ENCODE measurements around the gene STMN3.

STMN3 gene

GRCh38 chr20:63691711-63692435 is 38.6 kb upstream of the STMN3 start:
- no peak for DNase-seq

DNA sequence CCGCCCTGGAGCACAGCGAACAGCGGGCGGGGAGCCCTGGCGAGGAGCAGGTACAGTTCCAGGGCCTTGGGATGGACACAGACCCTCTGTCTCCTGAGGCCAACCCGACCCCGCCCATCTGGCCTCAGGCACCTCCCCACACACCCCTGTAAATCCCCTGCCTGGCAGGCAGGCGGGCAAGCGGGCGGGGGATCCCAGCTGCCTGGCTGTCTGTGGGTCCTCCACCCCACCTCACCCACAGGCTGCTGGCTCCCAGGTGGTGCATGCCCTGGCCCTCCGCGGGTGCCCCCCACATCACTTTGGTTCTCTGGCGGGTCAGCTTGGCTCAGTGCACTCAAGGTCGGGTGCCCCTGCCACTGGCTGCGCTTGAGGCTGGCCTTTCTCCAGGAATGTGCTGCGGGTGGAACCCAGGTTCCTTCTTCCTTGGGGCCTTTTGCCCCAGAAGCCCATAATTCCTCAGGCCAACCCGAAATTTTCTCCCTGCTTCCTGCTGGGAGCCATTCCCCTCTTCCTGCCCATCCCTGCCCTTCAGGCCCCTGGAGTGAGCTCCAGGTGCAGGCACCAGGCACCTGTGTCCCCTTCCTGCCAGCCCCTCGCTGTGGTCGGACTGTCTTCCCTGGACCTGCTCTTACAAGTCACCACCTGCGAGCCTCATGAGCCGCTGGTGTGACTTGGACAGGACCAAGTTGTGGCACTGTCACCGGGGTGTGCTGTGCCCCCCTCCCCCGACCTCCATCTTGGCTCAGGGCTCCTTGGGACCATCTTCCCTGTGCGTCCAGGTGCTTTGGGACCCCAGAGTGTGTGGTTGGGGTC is 37.9 kb upstream of the STMN3 start:
- DNase-seq = no peak

GRCh38 chr20:63690003-63690897 is 37.0 kb upstream of the STMN3 start:
- no peak for DNase-seq

DNA sequence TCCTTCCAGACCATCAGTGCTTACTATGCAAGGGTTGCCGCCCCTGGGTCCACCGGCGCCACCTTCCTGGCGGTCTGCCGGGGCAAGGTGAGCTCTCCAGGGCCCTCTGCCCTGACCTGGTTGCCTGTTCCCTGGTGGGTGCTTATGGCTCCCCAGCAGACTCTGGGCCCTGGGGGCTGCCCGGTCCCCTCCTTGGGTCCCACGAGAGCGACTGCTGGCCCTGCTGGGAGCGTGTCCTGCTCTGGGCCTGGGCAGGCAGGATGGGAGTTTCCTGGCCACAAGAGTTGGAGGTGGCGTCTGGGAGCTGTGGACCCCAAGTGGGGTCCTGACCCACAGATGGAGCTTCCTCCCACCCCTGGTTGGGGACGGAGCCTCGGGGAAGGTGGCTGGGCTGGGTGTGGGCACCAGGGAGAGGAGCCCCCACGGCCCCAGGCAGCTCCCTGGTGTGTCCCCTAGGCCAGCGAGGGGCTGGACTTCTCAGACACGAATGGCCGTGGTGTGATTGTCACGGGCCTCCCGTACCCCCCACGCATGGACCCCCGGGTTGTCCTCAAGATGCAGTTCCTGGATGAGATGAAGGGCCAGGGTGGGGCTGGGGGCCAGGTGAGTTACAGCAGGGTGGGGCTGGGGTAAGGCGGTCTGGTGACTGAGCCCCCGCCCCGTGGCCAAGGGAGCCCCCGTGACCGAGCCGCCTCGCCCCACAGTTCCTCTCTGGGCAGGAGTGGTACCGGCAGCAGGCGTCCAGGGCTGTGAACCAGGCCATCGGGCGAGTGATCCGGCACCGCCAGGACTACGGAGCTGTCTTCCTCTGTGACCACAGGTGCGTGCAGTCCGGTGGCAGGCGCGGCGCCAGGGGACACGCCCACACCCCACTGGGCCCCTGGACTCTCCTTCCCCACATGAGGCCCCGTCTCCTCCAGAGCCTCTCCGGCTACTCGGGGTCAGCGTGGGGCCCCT is 36.1 kb upstream of the STMN3 start:
- no peak for DNase-seq

DNA sequence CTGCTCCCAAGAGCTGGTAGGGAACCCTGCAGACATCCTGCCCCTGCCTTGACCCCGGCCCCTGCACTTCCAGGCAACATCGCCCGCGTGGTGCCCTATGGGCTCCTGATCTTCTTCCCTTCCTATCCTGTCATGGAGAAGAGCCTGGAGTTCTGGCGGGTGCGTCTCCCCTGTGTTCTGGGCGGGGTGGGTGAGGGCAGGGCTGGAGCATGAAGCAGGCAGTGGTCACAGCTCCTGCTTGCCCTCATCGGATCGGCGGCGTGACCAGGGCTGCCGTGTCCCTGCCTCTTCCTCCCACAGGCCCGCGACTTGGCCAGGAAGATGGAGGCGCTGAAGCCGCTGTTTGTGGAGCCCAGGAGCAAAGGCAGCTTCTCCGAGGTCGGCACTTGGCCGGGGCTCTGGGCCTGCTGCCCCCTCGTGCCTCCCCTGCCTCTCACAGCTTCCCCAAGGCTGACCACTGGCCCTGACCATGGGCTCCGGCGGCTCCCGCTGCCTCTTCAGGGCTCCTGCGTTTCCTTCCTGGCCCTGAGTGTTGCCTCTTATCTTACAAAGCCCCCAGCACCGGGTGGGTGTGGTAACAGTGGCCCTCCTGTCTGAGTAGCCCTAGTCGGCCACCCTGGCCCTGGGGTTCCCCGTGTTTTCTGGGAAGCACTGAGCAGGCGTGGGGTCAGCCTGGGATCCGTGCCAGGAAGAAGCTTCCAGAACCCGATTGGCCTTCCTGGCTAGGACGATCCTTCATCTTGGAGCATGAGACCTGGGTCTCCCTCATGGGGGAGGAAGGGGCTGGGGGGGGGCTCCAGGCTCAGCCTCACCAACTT is 35.2 kb upstream of the STMN3 start:
- no peak for DNase-seq

DNA sequence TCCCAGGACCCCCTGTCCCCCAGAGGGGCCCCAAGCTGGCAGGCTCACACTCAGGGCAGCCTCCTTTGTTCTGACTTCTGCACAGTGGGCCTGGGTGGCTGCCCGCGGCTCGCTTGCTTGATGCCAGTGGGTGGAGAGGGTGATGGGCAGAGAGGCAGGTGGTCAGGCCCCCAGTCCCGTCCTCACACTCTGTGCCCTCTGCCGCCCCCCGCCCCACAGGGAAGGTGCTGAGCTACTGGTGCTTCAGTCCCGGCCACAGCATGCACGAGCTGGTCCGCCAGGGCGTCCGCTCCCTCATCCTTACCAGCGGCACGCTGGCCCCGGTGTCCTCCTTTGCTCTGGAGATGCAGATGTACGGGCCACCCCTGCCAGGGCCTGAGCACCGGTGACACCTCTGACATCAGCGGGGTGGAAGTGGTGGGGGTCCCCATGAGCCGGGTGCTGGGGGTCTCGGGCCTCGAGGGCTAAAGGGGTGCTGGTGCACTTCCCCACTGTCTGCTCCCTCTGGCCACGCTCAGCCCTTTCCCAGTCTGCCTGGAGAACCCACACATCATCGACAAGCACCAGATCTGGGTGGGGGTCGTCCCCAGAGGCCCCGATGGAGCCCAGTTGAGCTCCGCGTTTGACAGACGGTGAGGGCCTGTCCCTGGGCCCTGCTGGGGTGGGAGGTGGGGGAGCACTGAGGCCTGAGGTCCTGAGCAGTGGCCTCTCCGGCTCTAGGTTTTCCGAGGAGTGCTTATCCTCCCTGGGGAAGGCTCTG is 34.4 kb upstream of the STMN3 start:
- no peak for DNase-seq

GRCh38 chr20:63686492-63687321 is 33.5 kb upstream of the STMN3 start:
- no peak for DNase-seq

DNA sequence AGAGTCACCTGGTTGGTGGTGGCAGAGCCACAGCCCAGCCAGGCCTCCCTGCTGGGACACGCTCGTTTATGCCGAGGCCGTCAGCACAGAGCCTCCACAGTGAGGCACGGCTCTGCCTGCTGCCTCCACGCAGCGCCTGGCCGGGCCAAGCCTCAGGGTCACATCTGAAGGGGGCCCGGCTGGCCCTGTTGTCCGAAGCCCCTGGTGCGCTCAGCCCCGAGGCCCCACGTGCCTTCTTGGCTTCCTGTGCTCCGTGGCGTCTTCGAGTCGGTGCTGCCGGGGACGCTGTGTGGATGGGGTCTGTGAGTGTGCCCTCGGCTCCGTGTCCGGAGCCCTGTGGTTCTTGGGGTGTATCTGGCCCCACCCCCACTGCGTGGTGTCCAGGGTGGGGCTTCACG is 32.9 kb upstream of the STMN3 start:
- DNase-seq = no peak

DNA sequence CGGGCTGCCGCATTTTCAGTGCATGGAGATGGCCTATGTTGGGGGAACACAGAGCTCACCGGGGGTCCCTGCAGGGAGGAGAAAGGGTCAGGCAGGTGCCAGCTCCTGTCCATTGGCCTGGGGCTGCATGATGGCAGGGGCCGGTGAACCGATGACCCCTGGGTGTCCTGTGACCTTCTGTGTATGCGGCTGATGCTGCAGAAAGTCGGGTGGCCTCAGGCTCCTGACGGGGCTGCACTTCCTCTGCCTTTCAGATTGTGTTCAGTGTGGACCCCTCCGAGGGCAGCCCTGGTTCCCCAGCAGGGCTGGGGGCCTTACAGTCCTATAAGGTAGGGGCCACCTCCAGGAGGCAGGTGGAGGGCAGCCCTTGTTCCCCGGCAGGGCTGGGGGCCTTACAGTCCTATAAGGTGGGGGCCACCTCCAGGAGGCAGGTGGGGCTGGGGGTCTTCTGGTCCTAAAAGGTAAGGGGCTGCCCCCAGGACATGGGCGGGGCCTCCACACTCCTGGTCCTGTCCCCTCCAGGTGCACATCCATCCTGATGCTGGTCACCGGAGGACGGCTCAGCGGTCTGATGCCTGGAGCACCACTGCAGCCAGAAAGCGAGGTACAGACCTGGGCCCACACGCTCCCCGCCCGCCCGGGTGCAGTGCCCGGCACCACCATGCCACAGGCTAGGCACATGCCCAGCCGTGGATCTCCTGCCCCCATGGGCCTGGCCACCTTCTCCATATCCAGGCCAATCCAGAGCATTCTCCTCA is 32.2 kb upstream of the STMN3 start:
- DNase-seq = no peak

GRCh38 chr20:63682384-63683139 is 29.3 kb upstream of the STMN3 start:
- no peak for DNase-seq

DNA sequence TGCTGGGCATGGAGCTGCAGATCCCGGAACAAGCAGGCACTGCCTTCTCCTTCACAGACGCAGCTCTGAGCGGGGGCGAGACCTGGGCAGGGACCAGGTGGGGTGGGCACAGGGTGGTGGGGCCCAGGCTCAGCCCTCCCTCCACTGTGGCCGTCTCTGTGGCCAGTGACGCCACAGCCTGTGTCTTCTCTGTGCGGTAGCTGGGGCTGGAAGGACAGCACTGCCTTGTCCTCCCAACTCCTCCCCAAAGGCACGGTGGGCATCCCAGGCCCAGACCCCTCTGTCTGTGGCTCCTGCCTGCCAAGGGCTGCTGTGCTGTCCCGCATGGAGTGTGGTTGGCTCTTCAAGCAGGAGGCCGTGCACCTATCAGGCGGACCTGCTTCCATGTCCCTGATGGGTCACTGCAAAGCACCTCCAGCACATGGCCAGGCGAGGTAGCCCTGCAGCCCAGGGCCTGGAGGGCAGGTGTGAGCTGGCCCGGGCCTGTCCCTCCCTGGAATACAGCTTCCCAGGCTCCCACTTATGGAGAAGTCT is 28.5 kb upstream of the STMN3 start:
- DNase-seq = no peak

DNA sequence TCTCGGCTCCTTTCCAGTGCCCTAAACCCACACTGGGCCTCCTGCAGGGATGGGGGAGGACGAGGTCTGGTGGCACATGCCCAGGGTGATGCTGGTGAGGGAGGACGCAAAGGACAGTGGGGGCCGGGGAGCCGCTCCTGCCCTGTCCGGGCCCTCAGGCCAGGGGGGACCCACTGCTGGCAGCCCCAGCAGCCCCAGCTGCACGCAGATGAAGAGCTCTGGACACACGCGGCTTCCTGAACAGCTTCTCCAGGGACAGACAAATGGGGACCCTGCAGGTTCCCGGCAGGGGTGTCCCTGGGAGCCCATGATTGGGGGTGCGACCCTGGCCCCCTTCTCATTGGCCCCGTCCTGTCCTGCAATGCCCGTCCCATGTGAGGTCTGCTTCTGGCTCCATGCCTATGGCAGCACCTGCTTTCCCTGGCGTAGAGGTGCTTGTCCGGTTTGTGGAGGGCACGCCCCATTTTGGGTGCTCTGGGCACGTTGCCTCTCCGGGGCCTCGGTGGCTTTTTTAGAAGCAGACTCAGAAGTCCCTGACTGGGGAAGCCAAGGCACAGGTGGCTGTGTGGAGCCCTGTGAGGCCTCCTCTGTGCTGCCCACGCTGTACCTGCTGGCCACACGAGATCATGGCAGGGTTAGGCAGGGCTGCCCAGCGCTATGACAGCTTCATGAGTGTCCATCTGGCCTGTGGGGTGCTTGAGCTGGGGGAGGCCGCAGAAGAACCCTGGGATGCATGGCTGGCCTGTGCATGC is 27.8 kb upstream of the STMN3 start:
- no peak for DNase-seq

DNA sequence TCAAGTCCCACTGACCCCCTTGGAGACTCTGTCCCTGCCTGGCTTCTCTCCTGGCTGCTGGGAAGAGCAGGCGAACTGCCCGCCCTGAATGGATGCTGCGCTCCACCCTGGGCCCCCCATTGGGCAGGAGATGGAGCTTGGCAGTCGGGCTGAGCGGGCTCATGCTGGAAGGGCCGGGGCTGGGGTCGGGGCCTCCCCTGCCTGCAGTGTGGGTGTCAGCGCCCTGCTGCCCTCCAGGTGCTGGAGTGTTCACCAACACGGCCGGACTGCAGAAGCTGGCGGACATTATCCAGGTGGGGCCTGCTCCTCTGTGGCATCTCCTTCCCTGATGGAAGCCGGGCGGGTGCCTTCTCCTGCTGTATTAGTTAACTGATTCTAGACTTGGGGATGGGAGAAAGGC is 27.2 kb upstream of the STMN3 start:
- no peak for DNase-seq

DNA sequence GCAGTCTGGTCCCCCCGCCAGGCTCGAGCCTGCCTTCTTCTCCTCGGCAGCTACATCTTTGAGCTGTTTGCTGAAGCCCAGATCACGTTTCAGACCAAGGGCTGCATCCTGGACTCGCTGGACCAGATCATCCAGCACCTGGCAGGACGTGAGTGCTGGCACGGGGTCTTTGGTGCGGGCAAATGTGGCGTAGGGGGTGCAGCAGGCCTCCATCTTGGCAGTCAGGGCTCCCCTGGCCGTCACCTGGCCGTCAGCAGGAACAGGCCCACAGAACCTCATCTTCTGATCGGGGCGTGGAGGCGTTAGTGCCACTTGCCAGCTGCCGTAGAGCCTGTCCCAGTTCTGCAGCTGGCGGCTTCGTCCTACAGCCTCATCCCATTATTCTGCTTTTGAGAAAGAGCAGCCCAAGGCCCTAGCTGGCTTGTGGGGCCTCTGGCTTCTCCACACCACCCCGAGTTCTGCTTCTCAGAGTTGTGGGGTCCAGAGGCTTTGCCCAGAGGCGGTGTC is 26.6 kb upstream of the STMN3 start:
- DNase-seq = no peak

- DNase-seq = no peak
Measured at GRCh38 chr20:63678667-63679465, 25.6 kb upstream of the STMN3 start.

- DNase-seq = no peak
Measured at GRCh38 chr20:63678071-63678470, 24.8 kb upstream of the STMN3 start.

Measured in effector CD4-positive, alpha-beta T cell (primary cell).